ENCODE data around the gene ACAP2. TPM values are rescaled to one million over a fixed set of nuclear protein-coding genes. Genes with fewer than 3 reads are reported as not detected.

Gene ACAP2
- polyA plus RNA-seq, 3 donors = 41.5 to 96.5 (median 71.6) TPM

DNA sequence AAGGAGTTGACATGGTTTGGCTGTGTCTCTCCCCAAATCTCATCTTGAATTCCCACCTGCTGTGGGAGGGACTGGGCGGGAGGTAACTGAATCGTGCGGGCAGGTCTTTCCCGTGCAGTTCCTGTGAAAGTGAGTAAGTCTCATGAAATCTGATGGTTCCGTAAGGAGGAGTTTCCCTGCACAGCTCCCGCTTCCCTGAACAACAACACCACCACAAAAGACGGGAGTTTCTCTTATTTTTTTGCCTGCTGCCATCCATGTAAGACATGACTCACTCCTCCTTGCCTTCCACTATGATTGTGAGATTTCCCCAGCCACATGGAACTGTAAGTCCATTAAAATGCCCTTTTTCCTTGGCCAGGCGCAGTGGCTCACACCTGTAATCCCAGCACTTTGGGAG lies 194.5 kb downstream of the ACAP2 start:
- Mint-ChIP-seq H3K27me3 (ENCODE audit: low read depth in 3 of 3) (peaks cover 0 to 4% (median 3%) of the 10 kb centered on the region in 3 donors), H3K27ac (peak overlapping the region in 2 of 7 donors; percentile 7), H3K36me3 (peaks cover 12 to 32% of the 10 kb centered on the region in 2 donors), H3K4me1 (peaks cover 9% of the 10 kb centered on the region), H3K4me3 (no peak overlapping the region), H3K9me3 (peaks cover 0 to 3% (median 0%) of the 10 kb centered on the region in 7 donors)
- Histone ChIP-seq H3K79me2 (ENCODE audit: insufficient read depth, low read length) (no peaks in the 10 kb centered on the region), H3K4me2 (replicated peaks; ENCODE audit: extremely low read depth, low read length, poor library complexity, severe bottlenecking) (no peak overlapping the region), H4K20me1 (ENCODE audit: insufficient read depth, low read length) (peaks cover 8% of the 10 kb centered on the region), H2AFZ (ENCODE audit: insufficient read depth, low read depth, low read length, poor library complexity, severe bottlenecking) (no peak overlapping the region), H3K36me3 (replicated peaks in 1 of 2; ENCODE audit: control insufficient read depth in 1 of 2, insufficient read depth in 2 of 2, low read length in 2 of 2) (peaks cover 0 to 16% of the 10 kb centered on the region in 2 donors), H3K27me3 (ENCODE audit: control insufficient read depth in 2 of 2, insufficient read depth in 2 of 2, low read length in 2 of 2) (no peaks in the 10 kb centered on the region), H3K27ac (ENCODE audit: low read depth in 1 of 2, low read length in 2 of 2) (no peak overlapping the region), H3K9ac (ENCODE audit: insufficient read depth, low read length, poor library complexity, severe bottlenecking) (no peak overlapping the region), H3K9me3 (replicated peaks in 1 of 2; ENCODE audit: control insufficient read depth in 1 of 2, insufficient read depth in 1 of 2, low read length in 2 of 2) (no peaks in the 10 kb centered on the region), H3K4me1 (ENCODE audit: control insufficient read depth in 1 of 2, insufficient read depth in 2 of 2, low read length in 2 of 2) (no peaks in the 10 kb centered on the region), H3K4me3 (replicated peaks in 1 of 3; ENCODE audit: low read depth in 2 of 3, low read length in 3 of 3) (no peak overlapping the region)
- DNase-seq = no peak
- intact Hi-C loops (cut with micrococcal nuclease) = no loop called here
- 90% methylated on average over 3 of the region's 8 CpGs for WGBS (ENCODE audit: insufficient coverage)
- TF ChIP-seq CTCF (IDR thresholded peaks at IDR 0.05) = no peak

- no peak for TF ChIP-seq CTCF (IDR thresholded peaks at IDR 0.05)
- Histone ChIP-seq H4K20me1 (ENCODE audit: insufficient read depth, low read length) (peaks cover 8% of the 10 kb centered on the region), H3K27me3 (ENCODE audit: control insufficient read depth in 2 of 2, insufficient read depth in 2 of 2, low read length in 2 of 2) (no peaks in the 10 kb centered on the region), H2AFZ (ENCODE audit: insufficient read depth, low read depth, low read length, poor library complexity, severe bottlenecking) (no peak overlapping the region), H3K79me2 (ENCODE audit: insufficient read depth, low read length) (no peaks in the 10 kb centered on the region), H3K4me3 (replicated peaks in 1 of 3; ENCODE audit: low read depth in 2 of 3, low read length in 3 of 3) (no peak overlapping the region), H3K9ac (ENCODE audit: insufficient read depth, low read length, poor library complexity, severe bottlenecking) (no peak overlapping the region), H3K4me1 (ENCODE audit: control insufficient read depth in 1 of 2, insufficient read depth in 2 of 2, low read length in 2 of 2) (no peaks in the 10 kb centered on the region), H3K27ac (ENCODE audit: low read depth in 1 of 2, low read length in 2 of 2) (no peak overlapping the region), H3K4me2 (replicated peaks; ENCODE audit: extremely low read depth, low read length, poor library complexity, severe bottlenecking) (no peak overlapping the region), H3K9me3 (replicated peaks in 1 of 2; ENCODE audit: control insufficient read depth in 1 of 2, insufficient read depth in 1 of 2, low read length in 2 of 2) (no peaks in the 10 kb centered on the region), H3K36me3 (replicated peaks in 1 of 2; ENCODE audit: control insufficient read depth in 1 of 2, insufficient read depth in 2 of 2, low read length in 2 of 2) (peaks cover 0 to 16% of the 10 kb centered on the region in 2 donors)
- Mint-ChIP-seq H3K36me3 (peaks cover 13 to 34% of the 10 kb centered on the region in 2 donors), H3K9me3 (peaks cover 0 to 3% (median 0%) of the 10 kb centered on the region in 7 donors), H3K27ac (peak overlapping the region in 2 of 7 donors; percentile 26 to 59), H3K4me3 (no peak overlapping the region), H3K27me3 (ENCODE audit: low read depth in 3 of 3) (peaks cover 0 to 4% (median 3%) of the 10 kb centered on the region in 3 donors), H3K4me1 (peaks cover 9% of the 10 kb centered on the region)
- intact Hi-C loops (cut with micrococcal nuclease) = no loop called here
- no peak for DNase-seq
- no CpG with 5 or more reads among the region's 8 CpGs for WGBS (ENCODE audit: insufficient coverage)
These were observed 195.0 kb downstream of the ACAP2 start for GRCh38 chr3:195247863-195248189.
